ENCODE results near the gene BIRC2. TPM values are rescaled to one million over a fixed set of nuclear protein-coding genes. Genes with fewer than 3 reads are reported as not detected.

Gene BIRC2
- polyA plus RNA-seq, 2 donors: 11.1 to 17.5 TPM

DNA sequence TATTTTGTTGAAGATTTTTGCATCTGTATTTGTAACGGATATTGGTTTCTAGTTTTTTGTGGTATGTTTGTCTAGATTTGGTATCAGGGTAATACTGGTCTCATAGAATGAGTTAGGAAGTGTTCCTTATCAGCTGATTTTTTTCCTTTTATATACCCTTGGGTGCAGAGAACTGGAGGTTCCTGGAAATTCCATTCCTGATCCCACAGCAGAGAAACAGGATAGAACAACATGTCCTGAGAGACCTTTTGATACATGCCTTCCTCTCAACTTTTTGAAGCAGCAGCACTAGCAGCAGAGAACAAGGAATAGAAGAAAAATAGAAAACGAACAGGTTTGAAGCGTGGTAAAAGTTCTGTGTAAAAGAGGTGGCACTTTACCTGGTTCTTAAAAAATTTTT is 36.8 kb downstream of the BIRC2 start:
- no peak overlapping the region for H3K4me3 ChIP-seq (ENCODE audit: low read depth in 1 of 2, low read length in 2 of 2)
- no peaks in the 10 kb centered on the region for H3K4me1 ChIP-seq (ENCODE audit: control insufficient read depth in 2 of 2, insufficient read depth in 2 of 2, low read length in 1 of 2)
- peaks cover 4 to 7% of the 10 kb centered on the region in 2 donors for H3K36me3 ChIP-seq (ENCODE audit: control insufficient read depth in 2 of 2, insufficient read depth in 2 of 2, low read length in 1 of 2)
- no peaks in the 10 kb centered on the region for H3K27me3 ChIP-seq (ENCODE audit: control insufficient read depth in 1 of 2, insufficient read depth in 2 of 2, low read length in 2 of 2)
- H3K9me3 ChIP-seq (ENCODE audit: control insufficient read depth in 2 of 2, insufficient read depth in 1 of 2, low read depth in 1 of 2, low read length in 1 of 2): no peaks in the 10 kb centered on the region
- no peak overlapping the region for H3K27ac ChIP-seq (ENCODE audit: low read depth in 2 of 2, low read length in 1 of 2)
- 87 to 92% methylated on average over 3 of the region's 3 CpGs for WGBS, 2 donors

DNA sequence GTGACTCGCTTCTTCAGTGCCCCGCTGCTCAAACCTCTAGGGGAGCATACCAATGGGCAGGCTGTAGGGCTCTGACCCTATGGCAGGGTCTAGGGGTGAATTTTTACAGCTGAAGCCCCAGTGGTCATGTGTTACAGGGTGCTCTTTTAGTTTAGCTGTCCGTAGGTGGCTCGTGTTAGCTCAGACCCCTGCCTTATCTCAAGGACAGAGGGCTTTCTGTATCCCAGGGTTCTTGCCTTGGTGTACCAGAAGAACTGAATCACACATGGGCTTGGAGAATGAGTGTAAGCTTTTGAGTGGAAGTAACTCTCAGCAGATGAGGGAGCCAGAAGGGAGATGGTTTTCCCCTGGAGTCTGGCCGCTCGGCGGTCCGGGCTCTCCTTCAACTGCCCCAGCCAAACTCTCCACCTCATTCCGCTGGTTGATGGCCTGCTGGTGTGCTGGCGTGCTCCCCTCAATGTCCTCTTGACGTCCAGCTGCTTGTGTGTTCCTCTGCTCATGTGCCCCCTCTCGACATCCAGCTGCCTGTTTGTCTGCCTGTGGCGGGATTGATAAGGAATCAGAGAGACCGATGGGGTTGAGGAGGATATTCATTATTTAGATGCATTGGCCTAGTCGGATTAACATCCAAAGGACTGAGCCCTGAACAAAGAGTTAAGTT is 37.5 kb downstream of the BIRC2 start:
- no peak overlapping the region for H3K27ac ChIP-seq (ENCODE audit: low read depth in 2 of 2, low read length in 1 of 2)
- no peaks in the 10 kb centered on the region for H3K9me3 ChIP-seq (ENCODE audit: control insufficient read depth in 2 of 2, insufficient read depth in 1 of 2, low read depth in 1 of 2, low read length in 1 of 2)
- WGBS, 2 donors: 80 to 85% methylated on average over 15 of the region's 15 CpGs
- no peaks in the 10 kb centered on the region for H3K4me1 ChIP-seq (ENCODE audit: control insufficient read depth in 2 of 2, insufficient read depth in 2 of 2, low read length in 1 of 2)
- no peaks in the 10 kb centered on the region for H3K27me3 ChIP-seq (ENCODE audit: control insufficient read depth in 1 of 2, insufficient read depth in 2 of 2, low read length in 2 of 2)
- H3K36me3 ChIP-seq (ENCODE audit: control insufficient read depth in 2 of 2, insufficient read depth in 2 of 2, low read length in 1 of 2): peaks cover 4 to 7% of the 10 kb centered on the region in 2 donors
- H3K4me3 ChIP-seq (ENCODE audit: low read depth in 1 of 2, low read length in 2 of 2): no peak overlapping the region

GRCh38 chr11:102385085-102386007 is 38.3 kb downstream of the BIRC2 start:
- no peaks in the 10 kb centered on the region for H3K4me1 ChIP-seq (ENCODE audit: control insufficient read depth in 2 of 2, insufficient read depth in 2 of 2, low read length in 1 of 2)
- H3K4me3 ChIP-seq (ENCODE audit: low read depth in 1 of 2, low read length in 2 of 2): no peak overlapping the region
- 77 to 84% methylated on average over 5 of the region's 5 CpGs for WGBS, 2 donors
- H3K27ac ChIP-seq (ENCODE audit: low read depth in 2 of 2, low read length in 1 of 2): no peak overlapping the region
- no peaks in the 10 kb centered on the region for H3K27me3 ChIP-seq (ENCODE audit: control insufficient read depth in 1 of 2, insufficient read depth in 2 of 2, low read length in 2 of 2)
- no peaks in the 10 kb centered on the region for H3K9me3 ChIP-seq (ENCODE audit: control insufficient read depth in 2 of 2, insufficient read depth in 1 of 2, low read depth in 1 of 2, low read length in 1 of 2)
- H3K36me3 ChIP-seq (ENCODE audit: control insufficient read depth in 2 of 2, insufficient read depth in 2 of 2, low read length in 1 of 2): peaks cover 4 to 7% of the 10 kb centered on the region in 2 donors

DNA sequence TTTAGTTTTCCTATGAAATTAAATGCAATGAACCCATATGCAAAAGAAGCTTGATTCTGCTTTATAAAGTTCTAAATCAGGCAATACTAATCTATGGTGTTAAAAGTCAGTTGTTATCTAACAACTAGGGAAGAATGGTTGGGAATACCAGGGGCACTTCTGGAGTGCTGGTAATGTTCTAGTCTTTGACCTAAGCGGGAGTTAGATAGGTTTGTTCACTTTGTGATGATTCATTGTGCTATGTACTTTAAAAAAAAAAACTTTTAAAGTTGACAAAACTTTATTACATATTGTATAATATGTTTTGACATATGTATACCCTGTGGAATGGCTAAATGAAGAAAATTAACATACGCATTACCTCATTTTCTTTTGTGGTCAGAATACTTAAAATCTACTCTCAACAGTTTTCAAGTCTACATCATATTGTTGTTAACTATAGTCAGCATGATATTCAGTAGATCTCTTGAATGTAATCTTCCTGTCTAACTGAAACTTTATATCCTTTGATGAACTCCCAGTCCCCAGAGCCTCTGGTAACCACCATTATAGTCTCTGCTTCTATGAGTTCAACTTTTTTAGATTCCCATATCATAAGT is 39.2 kb downstream of the BIRC2 start:
- H3K27ac ChIP-seq (ENCODE audit: low read depth in 2 of 2, low read length in 1 of 2): no peak overlapping the region
- WGBS, 2 donors: 85 to 93% methylated on average over 2 of the region's 2 CpGs

DNA sequence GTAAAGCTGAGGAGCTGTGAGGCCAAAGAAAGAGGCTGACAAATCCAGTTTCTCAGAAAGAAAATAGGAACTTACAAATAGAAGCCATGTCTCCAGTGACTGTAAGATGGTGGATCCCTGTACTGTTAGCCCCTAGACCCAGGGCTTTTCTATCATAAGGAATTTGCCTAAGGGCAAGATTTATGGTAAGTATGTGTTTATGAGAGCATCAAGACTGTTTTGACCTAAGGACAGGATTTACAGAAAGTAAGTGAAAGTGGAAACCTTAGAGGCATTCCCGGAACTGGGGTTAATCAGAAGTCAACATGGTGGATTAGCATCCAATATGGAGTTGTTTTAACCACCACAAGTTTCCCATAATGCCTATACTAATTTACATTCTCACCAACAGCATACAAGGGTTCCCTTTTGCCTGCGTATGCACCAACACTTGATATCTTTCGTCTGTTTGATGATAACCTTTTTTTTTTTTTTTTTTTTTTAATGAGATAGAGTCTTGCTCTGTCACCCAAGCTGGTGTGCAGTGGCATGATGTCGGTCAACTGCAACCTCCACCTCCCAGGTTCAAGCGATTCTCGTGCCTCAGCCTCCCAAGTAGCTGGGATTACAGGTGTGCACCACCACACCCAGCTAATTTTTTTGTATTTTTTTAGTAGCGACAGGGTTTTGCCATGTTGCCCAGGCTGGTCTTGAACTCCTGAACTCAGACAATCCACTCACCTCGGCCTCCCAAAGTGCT is 40.2 kb downstream of the BIRC2 start:
- Histone ChIP-seq H3K4me3 (ENCODE audit: low read depth in 1 of 2, low read length in 2 of 2) (no peak overlapping the region), H3K36me3 (ENCODE audit: control insufficient read depth in 2 of 2, insufficient read depth in 2 of 2, low read length in 1 of 2) (peaks cover 4 to 13% of the 10 kb centered on the region in 2 donors), H3K27me3 (ENCODE audit: control insufficient read depth in 1 of 2, insufficient read depth in 2 of 2, low read length in 2 of 2) (no peaks in the 10 kb centered on the region), H3K27ac (ENCODE audit: low read depth in 2 of 2, low read length in 1 of 2) (no peak overlapping the region), H3K4me1 (ENCODE audit: control insufficient read depth in 2 of 2, insufficient read depth in 2 of 2, low read length in 1 of 2) (peaks cover 0 to 3% of the 10 kb centered on the region in 2 donors), H3K9me3 (ENCODE audit: control insufficient read depth in 2 of 2, insufficient read depth in 1 of 2, low read depth in 1 of 2, low read length in 1 of 2) (no peaks in the 10 kb centered on the region)
- WGBS, 2 donors: 94 to 97% methylated on average over 8 of the region's 8 CpGs

More for the DNA sequence above, 39.2 kb downstream of the BIRC2 start:
- Histone ChIP-seq H3K27me3 (ENCODE audit: control insufficient read depth in 1 of 2, insufficient read depth in 2 of 2, low read length in 2 of 2) (no peaks in the 10 kb centered on the region), H3K9me3 (ENCODE audit: control insufficient read depth in 2 of 2, insufficient read depth in 1 of 2, low read depth in 1 of 2, low read length in 1 of 2) (no peaks in the 10 kb centered on the region), H3K36me3 (ENCODE audit: control insufficient read depth in 2 of 2, insufficient read depth in 2 of 2, low read length in 1 of 2) (peaks cover 4 to 7% of the 10 kb centered on the region in 2 donors), H3K4me3 (ENCODE audit: low read depth in 1 of 2, low read length in 2 of 2) (no peak overlapping the region), H3K4me1 (ENCODE audit: control insufficient read depth in 2 of 2, insufficient read depth in 2 of 2, low read length in 1 of 2) (peaks cover 0 to 2% of the 10 kb centered on the region in 2 donors)

DNA sequence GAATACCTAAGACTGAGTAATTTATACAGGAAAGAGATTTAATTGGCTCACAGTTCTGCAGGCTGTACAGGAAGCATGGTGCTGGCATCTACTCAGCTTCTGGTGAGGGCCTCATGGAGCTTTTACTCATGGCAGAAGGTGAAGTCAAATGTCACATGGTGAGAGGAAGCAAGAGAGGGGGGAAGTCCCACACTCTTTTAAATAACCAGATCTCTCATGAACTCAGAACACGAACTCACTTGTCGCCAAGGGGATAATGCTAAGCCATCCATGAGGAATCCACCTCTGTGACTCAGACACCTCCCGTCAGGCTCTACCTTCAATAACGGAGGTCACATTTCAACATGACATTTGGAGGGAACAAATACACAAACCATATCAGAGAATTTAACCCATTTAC is 42.2 kb downstream of the BIRC2 start:
- Histone ChIP-seq H3K4me3 (ENCODE audit: low read depth in 1 of 2, low read length in 2 of 2) (no peak overlapping the region), H3K4me1 (ENCODE audit: control insufficient read depth in 2 of 2, insufficient read depth in 2 of 2, low read length in 1 of 2) (peaks cover 3% of the 10 kb centered on the region in 2 donors), H3K9me3 (ENCODE audit: control insufficient read depth in 2 of 2, insufficient read depth in 1 of 2, low read depth in 1 of 2, low read length in 1 of 2) (no peaks in the 10 kb centered on the region), H3K27me3 (ENCODE audit: control insufficient read depth in 1 of 2, insufficient read depth in 2 of 2, low read length in 2 of 2) (no peaks in the 10 kb centered on the region), H3K27ac (ENCODE audit: low read depth in 2 of 2, low read length in 1 of 2) (no peak overlapping the region), H3K36me3 (ENCODE audit: control insufficient read depth in 2 of 2, insufficient read depth in 2 of 2, low read length in 1 of 2) (peaks cover 4 to 17% of the 10 kb centered on the region in 2 donors)
- WGBS, 2 donors: 57 to 72% methylated on average over 4 of the region's 4 CpGs

DNA sequence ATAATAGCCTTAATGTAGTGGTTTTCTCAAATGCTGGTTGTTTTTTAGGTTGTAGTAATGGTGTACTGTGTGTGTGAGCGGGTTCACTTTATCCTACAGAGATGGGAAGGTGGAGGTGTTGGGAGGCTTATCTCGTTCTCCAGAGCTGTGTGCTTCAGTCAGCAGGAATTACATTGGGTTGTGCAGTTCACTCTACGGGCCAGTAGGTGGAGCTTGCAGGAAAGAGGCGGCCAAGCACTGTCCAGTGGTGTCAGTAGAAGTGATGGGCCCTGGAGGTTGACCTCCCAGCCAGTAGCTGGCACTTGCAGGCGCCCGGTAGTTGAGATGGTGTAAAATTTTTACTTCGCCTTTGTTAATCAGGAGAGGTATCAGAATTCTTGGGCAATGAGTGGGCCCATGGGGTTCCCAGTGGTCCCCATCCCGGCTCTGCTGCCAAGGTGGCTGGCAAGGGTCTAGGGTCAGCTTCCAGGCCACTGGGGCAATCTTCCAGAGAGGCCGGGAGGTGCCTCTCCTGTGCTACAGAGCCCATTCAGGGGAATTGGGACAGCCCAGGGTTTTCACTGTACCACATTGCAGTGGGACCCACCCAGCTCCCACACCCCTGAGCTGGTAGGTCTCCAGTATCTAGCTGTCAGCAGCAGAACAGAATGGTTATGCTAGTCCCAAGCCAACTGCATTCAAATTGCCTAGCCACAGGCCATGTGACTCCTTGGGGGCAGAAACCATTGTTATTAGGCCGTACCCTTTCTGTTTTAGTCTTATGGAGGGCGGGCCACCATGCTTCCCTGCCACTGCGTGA is 43.9 kb downstream of the BIRC2 start:
- H3K4me3 ChIP-seq (ENCODE audit: low read depth in 1 of 2, low read length in 2 of 2): no peak overlapping the region
- H3K9me3 ChIP-seq (ENCODE audit: control insufficient read depth in 2 of 2, insufficient read depth in 1 of 2, low read depth in 1 of 2, low read length in 1 of 2): no peaks in the 10 kb centered on the region
- H3K27ac ChIP-seq (ENCODE audit: low read depth in 2 of 2, low read length in 1 of 2): no peak overlapping the region
- H3K27me3 ChIP-seq (ENCODE audit: control insufficient read depth in 1 of 2, insufficient read depth in 2 of 2, low read length in 2 of 2): no peaks in the 10 kb centered on the region
- WGBS, 2 donors: 66 to 68% methylated on average over 12 of the region's 12 CpGs
- H3K36me3 ChIP-seq (ENCODE audit: control insufficient read depth in 2 of 2, insufficient read depth in 2 of 2, low read length in 1 of 2): peaks cover 0 to 11% of the 10 kb centered on the region in 2 donors
- H3K4me1 ChIP-seq (ENCODE audit: control insufficient read depth in 2 of 2, insufficient read depth in 2 of 2, low read length in 1 of 2): peaks cover 3% of the 10 kb centered on the region in 2 donors

DNA sequence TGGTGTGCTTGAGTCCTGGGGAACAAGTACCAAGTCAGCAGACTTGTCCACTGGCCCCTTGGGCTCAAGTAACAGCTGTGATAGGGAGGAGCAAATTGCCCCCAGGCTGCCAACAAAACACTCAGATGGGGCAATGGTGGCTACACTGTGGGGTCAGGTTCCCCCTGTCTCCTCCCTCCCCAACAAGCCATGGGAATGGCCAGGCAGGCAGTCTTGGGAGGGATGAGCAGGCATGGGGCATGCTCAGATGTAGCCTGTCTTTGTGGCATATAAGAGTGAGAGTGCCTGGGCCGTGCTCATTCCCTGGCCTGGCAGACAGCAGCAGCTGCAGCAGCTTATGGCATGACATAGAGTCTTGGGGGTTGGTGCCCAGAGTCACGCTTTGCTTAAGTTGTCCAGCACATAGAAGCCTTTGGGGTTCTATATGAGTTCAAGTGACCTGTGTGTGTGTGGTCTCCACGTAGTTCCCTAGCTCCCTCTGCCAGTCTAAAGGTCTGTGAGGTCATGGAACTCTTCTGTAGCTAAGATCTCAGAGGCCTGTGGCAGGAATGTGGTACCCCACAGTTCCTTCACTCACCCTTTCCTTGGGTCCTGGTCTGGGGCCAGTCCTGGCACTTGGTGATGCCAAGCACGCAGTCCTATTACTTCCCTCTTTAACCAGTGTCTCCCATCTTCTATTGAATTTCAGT is 44.7 kb downstream of the BIRC2 start:
- Histone ChIP-seq H3K27ac (ENCODE audit: low read depth in 2 of 2, low read length in 1 of 2) (no peak overlapping the region), H3K4me1 (ENCODE audit: control insufficient read depth in 2 of 2, insufficient read depth in 2 of 2, low read length in 1 of 2) (peaks cover 3% of the 10 kb centered on the region in 2 donors), H3K9me3 (ENCODE audit: control insufficient read depth in 2 of 2, insufficient read depth in 1 of 2, low read depth in 1 of 2, low read length in 1 of 2) (no peaks in the 10 kb centered on the region), H3K27me3 (ENCODE audit: control insufficient read depth in 1 of 2, insufficient read depth in 2 of 2, low read length in 2 of 2) (no peaks in the 10 kb centered on the region), H3K4me3 (ENCODE audit: low read depth in 1 of 2, low read length in 2 of 2) (no peak overlapping the region), H3K36me3 (ENCODE audit: control insufficient read depth in 2 of 2, insufficient read depth in 2 of 2, low read length in 1 of 2) (peaks cover 0 to 11% of the 10 kb centered on the region in 2 donors)
- WGBS, 2 donors: 91 to 93% methylated on average over 4 of the region's 4 CpGs

All from esophagus (tissue), 2 donors.